GM19328 (cell line): ENCODE measurements around the gene SPAG9.

Source experiments
- ATAC-seq: cut with Tn5 transposase; IDR thresholded peaks from one replicate; pipeline ENCODE4 v1.9.1; 2021; ENCODE audit warnings: mild to moderate bottlenecking, moderate library complexity; ENCODE audit not compliant: unreplicated experiment

The SPAG9 gene

GRCh38 chr17:50993544-50993943, 127.1 kb downstream of the SPAG9 start:
- ATAC-seq = no peak

GRCh38 chr17:50989149-50989548, 131.5 kb downstream of the SPAG9 start:
- ATAC-seq = no peak

- no peak for ATAC-seq
These were observed 132.2 kb downstream of the SPAG9 start for GRCh38 chr17:50988427-50988826.

- ATAC-seq = no peak
These were observed 133.5 kb downstream of the SPAG9 start for GRCh38 chr17:50986989-50987660.

- no peak for ATAC-seq
These were observed 139.4 kb downstream of the SPAG9 start for GRCh38 chr17:50981279-50981678.

- ATAC-seq = no peak
These were observed 141.1 kb downstream of the SPAG9 start for GRCh38 chr17:50979524-50979927.

GRCh38 chr17:50977487-50978159, 143.0 kb downstream of the SPAG9 start:
- no peak for ATAC-seq

GRCh38 chr17:50976951-50977472, 143.7 kb downstream of the SPAG9 start:
- no peak for ATAC-seq

- no peak for ATAC-seq
These were observed 146.8 kb downstream of the SPAG9 start for GRCh38 chr17:50973557-50974494.

GRCh38 chr17:50972577-50972976, 148.1 kb downstream of the SPAG9 start:
- ATAC-seq = no peak

GRCh38 chr17:50967795-50968194, 152.9 kb downstream of the SPAG9 start:
- no peak for ATAC-seq

GRCh38 chr17:50966163-50966666, 154.5 kb downstream of the SPAG9 start:
- ATAC-seq = no peak

GRCh38 chr17:50963139-50963538, 157.5 kb downstream of the SPAG9 start:
- ATAC-seq = no peak

- no peak for ATAC-seq
These were observed 159.1 kb downstream of the SPAG9 start for GRCh38 chr17:50961282-50962220.

- no peak for ATAC-seq
These were observed 161.3 kb downstream of the SPAG9 start for GRCh38 chr17:50959341-50959740.

- ATAC-seq = no peak
These were observed 162.8 kb downstream of the SPAG9 start for GRCh38 chr17:50957600-50958575.

- ATAC-seq = no peak
These were observed 163.7 kb downstream of the SPAG9 start for GRCh38 chr17:50956750-50957523.

GRCh38 chr17:50956409-50956749, 164.3 kb downstream of the SPAG9 start:
- ATAC-seq = no peak
